Lung (tissue), 12 donors: Measurements from ENCODE around the gene DPM1. TPM values are rescaled to one million over a fixed set of nuclear protein-coding genes. Genes with fewer than 3 reads are reported as not detected.

Source experiments
- ATAC-seq: fragments of 200-7000 bp; cut with Tn5 transposase; one replicate; pipeline ENCODE4 v1.9.1; 2020; ENCODE audit warnings: moderate number of reproducible peaks; ENCODE audit not compliant: insufficient read depth, low FRiP score
- DNase-seq, 3 donors: peaks; one replicate each; pipeline ENCODE4 v3.0.0-alpha.2; 2013 to 2017
- H3K27ac ChIP-seq, 2 donors: one replicate each; pipeline ENCODE4 v1.5.1; 2013; ENCODE audit warnings: mild to moderate bottlenecking in 2 of 2, moderate library complexity in 2 of 2, control low read depth in 1 of 2, inconsistent platforms in 1 of 2, low read depth in 1 of 2, low read length in 1 of 2
- H3K27me3 ChIP-seq, 3 donors: one replicate each; pipeline ENCODE4 v1.5.1; 2013; ENCODE audit warnings: low read length in 2 of 3; ENCODE audit not compliant: control insufficient read depth in 3 of 3, insufficient read depth in 3 of 3
- H3K36me3 ChIP-seq, 4 donors: one replicate each; pipeline ENCODE4 v1.5.1; 2013; ENCODE audit warnings: low read length in 4 of 4, mild to moderate bottlenecking in 1 of 4, moderate library complexity in 1 of 4; ENCODE audit not compliant: control insufficient read depth in 4 of 4, insufficient read depth in 4 of 4
- H3K4me1 ChIP-seq, 5 donors: one replicate each; pipeline ENCODE4 v1.5.1; 2013; ENCODE audit warnings: low read length in 5 of 5, mild to moderate bottlenecking in 2 of 5, moderate library complexity in 1 of 5; ENCODE audit not compliant: control insufficient read depth in 5 of 5, insufficient read depth in 5 of 5
- H3K4me3 ChIP-seq: one replicate; pipeline ENCODE4 v1.5.1; 2013; ENCODE audit warnings: mild to moderate bottlenecking, control low read depth, moderate library complexity
- H3K9ac ChIP-seq, 2 donors: one replicate each; pipeline ENCODE4 v1.5.1; 2013; ENCODE audit warnings: low read length in 2 of 2, control low read depth in 1 of 2; ENCODE audit not compliant: insufficient read depth in 1 of 2
- H3K9me3 ChIP-seq, 4 donors: one replicate each; pipeline ENCODE4 v1.5.1; 2013; ENCODE audit warnings: low read length in 3 of 4, mild to moderate bottlenecking in 1 of 4, moderate library complexity in 1 of 4; ENCODE audit not compliant: control insufficient read depth in 4 of 4, insufficient read depth in 3 of 4
- CTCF ChIP-seq: IDR thresholded peaks from 2 replicates; pipeline ENCODE4 v1.5.1; 2012; ENCODE audit warnings: mild to moderate bottlenecking; ENCODE audit errors: control extremely low read depth, extremely low read depth
- WGBS, 2 donors: extraction: QIAGEN DNeasy Blood & Tissue Kit; methylation state at CpG; one replicate each; pipeline ENCODE4 v1.1.7; 2013; 5-methylcytosine and 5-hydroxymethylcytosine counted together
- polyA plus RNA-seq, 2 donors: library from polyadenylated mRNA; stranded (reverse); fragments of 200-250 nt; gene quantifications; one replicate each; pipeline ENCODE4 v1.2.1, GENCODE V29; 2013
- total RNA-seq, 2 donors: library from RNA; depleted of rRNA in 1 of 2; stranded (reverse); fragments of >200 nt in 1 of 2; gene quantifications; one replicate each; pipeline ENCODE4 v1.2.1, GENCODE V29; 2014 to 2021
- donor health status: control.
- donor health status: control.
- donor health status: Bipolar disorder and iron deficiency.
- donor health status: healthy.
- donor health status: DM: yes; HTN: yes; CAD: no.

DPM1 gene
- total and polyA plus RNA-seq, 4 donors: 27.9 to 57.3 (median 33.3) TPM

GRCh38 chr20:50901301-50901700 is 57.0 kb downstream of the DPM1 start:
- 88 to 96% methylated on average over 1 of the region's 1 CpG for WGBS, 2 donors
- H3K9me3 ChIP-seq: no peaks in the 10 kb centered on the region
- no peak for TF ChIP-seq CTCF

GRCh38 chr20:50900261-50900660 is 58.1 kb downstream of the DPM1 start:
- Histone ChIP-seq H3K4me1 (peaks cover 3 to 17% (median 12%) of the 10 kb centered on the region in 5 donors), H3K9me3 (no peaks in the 10 kb centered on the region), H3K36me3 (peaks cover 7 to 42% (median 18%) of the 10 kb centered on the region in 4 donors), H3K27ac (no peak overlapping the region), H3K9ac (no peak overlapping the region), H3K27me3 (no peaks in the 10 kb centered on the region), H3K4me3 (no peak overlapping the region)
- 94 to 97% methylated on average over 7 of the region's 7 CpGs for WGBS, 2 donors
- DNase-seq (no peak), ATAC-seq (no peak)
- TF ChIP-seq CTCF: no peak

More at GRCh38 chr20:50901301-50901700, 57.0 kb downstream of the DPM1 start:
- no peak for ATAC-seq
- no peak overlapping the region for H3K27ac ChIP-seq
- no peak overlapping the region for H3K4me3 ChIP-seq
- peaks cover 3 to 17% (median 13%) of the 10 kb centered on the region in 5 donors for H3K4me1 ChIP-seq
- H3K27me3 ChIP-seq: no peaks in the 10 kb centered on the region
- no peak overlapping the region for H3K9ac ChIP-seq
- peaks cover 7 to 41% (median 18%) of the 10 kb centered on the region in 4 donors for H3K36me3 ChIP-seq
- DNase-seq: no peak

- ATAC-seq (no peak), DNase-seq (no peak)
- Histone ChIP-seq H3K9me3 (no peaks in the 10 kb centered on the region), H3K27me3 (no peaks in the 10 kb centered on the region), H3K4me3 (no peak overlapping the region), H3K9ac (no peak overlapping the region), H3K36me3 (peaks cover 15 to 53% (median 26%) of the 10 kb centered on the region in 4 donors), H3K27ac (no peak overlapping the region), H3K4me1 (peaks cover 0 to 6% (median 0%) of the 10 kb centered on the region in 5 donors)
- TF ChIP-seq CTCF: no peak
- WGBS, 2 donors: 97% methylated on average over 1 of the region's 1 CpG
These were observed 59.9 kb downstream of the DPM1 start for GRCh38 chr20:50898475-50898874.
